Naive thymus-derived CD4-positive, alpha-beta T cell (primary cell): ENCODE results near the gene ARHGAP6. TPM values are rescaled to one million over a fixed set of nuclear protein-coding genes. Genes with fewer than 3 reads are reported as not detected.
"Not testable (repeated sequence)": the region's sequence is repeated elsewhere in the genome, so short reads cannot be mapped to it uniquely, and the experiment has no call there.

Experiments
- ATAC-seq: fragments of 150-1000 bp; cut with Tn5 transposase; 2 replicates; pipeline ENCODE4 v1.10.0; 2021; ENCODE audit warnings: mild to moderate bottlenecking, moderate library complexity
- CTCF ChIA-PET: fragments of 350-600 bp; sonication (Branson Sonifier 250); formaldehyde crosslinking; loops from one replicate; lab custom pipeline; 2021; ENCODE audit warnings: antibody characterized with exemption; lab: Charles Lee
- POLR2A ChIA-PET: fragments of 350-600 bp; sonication (Branson Sonifier 250); formaldehyde crosslinking; loops from one replicate; lab custom pipeline; 2021; ENCODE audit warnings: antibody characterized with exemption, inconsistent platforms; lab: Charles Lee
- DNase-seq, 9 donors: peaks; one replicate each; pipeline versions ENCODE4 v3.0.0 to v3.0.0-alpha.2; 2020 to 2022; ENCODE audit warnings: mixed read lengths in 1 of 9
- H3K27ac ChIP-seq: one replicate; pipeline ENCODE4 v1.7.0; 2013; ENCODE audit warnings: mild to moderate bottlenecking, low read depth, low read length, moderate library complexity
- H3K27me3 ChIP-seq, 2 donors: one replicate each; pipeline ENCODE4 v1.7.0; 2013; ENCODE audit warnings: low read length in 2 of 2, mild to moderate bottlenecking in 2 of 2, moderate library complexity in 2 of 2; ENCODE audit not compliant: control insufficient read depth in 2 of 2, insufficient read depth in 2 of 2
- H3K36me3 ChIP-seq, 3 experiments: 1 replicate in 2 of 3; 2 replicates in 1 of 3; pipeline ENCODE4 v1.7.0; 2013; ENCODE audit warnings: low read length in 3 of 3, mild to moderate bottlenecking in 3 of 3, moderate library complexity in 1 of 3; ENCODE audit not compliant: insufficient read depth in 3 of 3, control insufficient read depth in 2 of 3
- H3K4me1 ChIP-seq, 2 donors: one replicate each; pipeline ENCODE4 v1.7.0; 2013; ENCODE audit warnings: low read length in 2 of 2, mild to moderate bottlenecking in 2 of 2, moderate library complexity in 1 of 2; ENCODE audit not compliant: control insufficient read depth in 2 of 2, insufficient read depth in 2 of 2
- H3K4me3 ChIP-seq: 2 replicates; pipeline ENCODE4 v1.7.0; 2013; ENCODE audit warnings: mild to moderate bottlenecking, low read length
- H3K9me3 ChIP-seq, 3 experiments: 1 replicate in 2 of 3; 2 replicates in 1 of 3; pipeline ENCODE4 v1.7.0; 2013; ENCODE audit warnings: low read length in 3 of 3; ENCODE audit not compliant: control insufficient read depth in 2 of 3
- H3K27ac Mint-ChIP-seq, 9 donors: one replicate each; pipeline ENCODE4 v1.8.0; 2020 to 2022; ENCODE audit warnings: mixed read lengths in 9 of 9, mild to moderate bottlenecking in 8 of 9, moderate library complexity in 5 of 9, inconsistent platforms in 2 of 9
- H3K27me3 Mint-ChIP-seq, 5 donors: one replicate each; pipeline ENCODE4 v1.8.0; 2021 to 2022; ENCODE audit warnings: mixed read lengths in 5 of 5, mild to moderate bottlenecking in 1 of 5
- H3K36me3 Mint-ChIP-seq, 5 donors: one replicate each; pipeline ENCODE4 v1.8.0; 2020 to 2022; ENCODE audit warnings: mixed read lengths in 5 of 5, mild to moderate bottlenecking in 3 of 5, inconsistent platforms in 1 of 5
- H3K4me1 Mint-ChIP-seq, 7 donors: one replicate each; pipeline ENCODE4 v1.8.0; 2020 to 2022; ENCODE audit warnings: mixed read lengths in 7 of 7, mild to moderate bottlenecking in 3 of 7, inconsistent platforms in 1 of 7
- H3K4me3 Mint-ChIP-seq, 10 donors: one replicate each; pipeline ENCODE4 v1.8.0; 2020 to 2022; ENCODE audit warnings: mild to moderate bottlenecking in 10 of 10, mixed read lengths in 10 of 10, moderate library complexity in 6 of 10, inconsistent platforms in 2 of 10
- H3K9me3 Mint-ChIP-seq, 11 donors: one replicate each; pipeline ENCODE4 v1.8.0; 2020 to 2022; ENCODE audit warnings: mixed read lengths in 11 of 11, mild to moderate bottlenecking in 4 of 11, inconsistent platforms in 1 of 11, moderate library complexity in 1 of 11
- intact Hi-C, 2 donors: fragments of 100-400 bp; cut with micrococcal nuclease; formaldehyde crosslinking; loops; one replicate each; pipeline ENCODE4 v1.15.1; 2023
- polyA plus RNA-seq, 2 donors: library from polyadenylated mRNA; unstranded; fragments of 300-500 nt; fragmentation: Illumina TruSeq; gene quantifications; one replicate each; pipeline ENCODE4 v1.2.3, GENCODE V29; 2021
- total RNA-seq, 6 experiments: library from RNA in 5 of 6; stranded (reverse) in 5 of 6; gene quantifications; 1 replicate in 5 of 6; 2 replicates in 1 of 6; pipeline ENCODE4 v1.2.3 and lab custom pipeline; 2021 to 2026

The ARHGAP6 gene
- total and polyA plus RNA-seq, 7 experiments from 2014 or later = 0.11 to 0.83 TPM; not detected in 5

DNA sequence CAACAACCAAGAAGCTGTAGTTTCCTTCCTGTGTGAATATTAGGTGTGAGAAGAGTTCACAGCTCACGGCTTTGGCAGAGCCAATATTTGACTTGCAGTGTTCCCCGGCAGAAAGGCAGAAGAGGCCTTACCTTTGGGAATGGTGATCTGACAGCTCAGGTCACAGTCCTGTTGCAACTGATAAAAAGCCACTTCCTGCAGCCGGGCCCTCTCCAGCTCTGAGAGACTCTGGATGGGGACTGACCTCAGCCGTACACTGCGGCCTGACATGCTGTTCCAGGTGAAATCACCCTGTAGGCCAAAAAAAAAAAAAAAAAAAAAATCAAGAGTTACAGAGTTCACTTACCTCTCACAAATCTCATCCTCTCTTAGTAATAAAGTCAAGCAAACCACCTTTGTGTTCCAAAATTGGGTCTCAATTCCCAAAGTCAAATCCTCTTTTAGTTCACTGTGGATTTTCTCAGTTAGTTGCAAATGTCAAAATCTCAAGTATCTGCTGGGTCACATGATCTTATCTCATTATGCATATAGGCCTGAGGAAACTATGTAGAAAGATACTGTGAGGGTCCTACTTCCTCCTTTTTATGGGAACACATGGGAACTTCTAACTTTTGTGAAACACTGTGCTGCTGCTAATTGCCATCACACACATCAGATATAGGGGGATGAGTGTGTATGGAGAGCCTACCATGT lies 411.2 kb downstream of the ARHGAP6 start:
- Mint-ChIP-seq H3K4me1 (no peaks in the 10 kb centered on the region), H3K36me3 (no peaks in the 10 kb centered on the region), H3K27ac (no peak overlapping the region), H3K9me3 (peaks cover 0 to 3% (median 0%) of the 10 kb centered on the region in 11 donors), H3K27me3 (peaks cover 0 to 5% (median 0%) of the 10 kb centered on the region in 5 donors), H3K4me3 (no peak overlapping the region)
- H3K27me3 ChIP-seq = no peaks in the 10 kb centered on the region
- intact Hi-C loops = no loop called here
- ChIA-PET POLR2A (no interaction called here), CTCF (no interaction called here)
- ATAC-seq = no peak
- no peaks in the 10 kb centered on the region for H3K9me3 ChIP-seq
- H3K27ac ChIP-seq = no peak overlapping the region
- H3K36me3 ChIP-seq = no peaks in the 10 kb centered on the region
- H3K4me3 ChIP-seq = no peak overlapping the region
- no peak for DNase-seq
- no peaks in the 10 kb centered on the region for H3K4me1 ChIP-seq

DNA sequence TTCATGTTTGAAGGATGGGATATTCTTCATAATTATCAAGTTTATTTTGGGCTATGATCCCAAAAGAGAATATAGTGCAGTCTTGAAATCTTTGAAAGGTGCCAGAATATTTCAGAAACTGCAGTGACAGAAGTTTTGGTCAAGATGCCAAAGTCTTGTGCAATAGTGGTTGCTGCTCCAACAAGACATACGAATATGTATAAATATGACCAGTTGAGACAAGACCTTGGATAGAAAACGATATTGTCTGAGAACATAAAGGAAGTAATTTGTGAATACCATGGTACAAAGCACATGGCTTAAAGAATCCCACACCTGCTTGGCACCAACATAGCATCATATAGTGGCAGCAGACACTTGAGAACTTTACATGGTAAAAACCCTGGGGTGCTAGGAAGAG lies 421.1 kb downstream of the ARHGAP6 start:
- no peak for ATAC-seq
- Mint-ChIP-seq H3K4me3 (no peak overlapping the region), H3K27ac (no peak overlapping the region)

DNA sequence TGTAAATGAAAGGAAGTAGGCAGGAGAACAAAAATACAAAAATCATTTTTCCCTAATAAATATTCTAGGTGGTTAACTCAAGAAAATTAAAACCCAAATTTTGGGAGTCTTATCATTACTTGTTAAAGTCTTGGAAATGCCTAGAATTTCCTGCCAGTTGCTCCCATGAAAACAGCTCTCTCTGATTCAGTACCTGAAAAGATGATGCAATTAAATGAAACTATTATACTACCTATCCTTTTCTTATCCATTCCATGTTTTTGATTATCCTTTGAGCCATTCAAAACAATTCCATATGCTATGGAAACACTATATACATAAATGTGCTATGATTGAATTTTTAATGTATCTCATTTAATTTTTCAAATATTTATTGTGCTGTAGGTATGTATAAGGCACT lies 423.0 kb downstream of the ARHGAP6 start:
- intact Hi-C loops = no loop called here
- Histone ChIP-seq H3K27me3 (no peaks in the 10 kb centered on the region), H3K4me1 (no peaks in the 10 kb centered on the region), H3K4me3 (no peak overlapping the region), H3K36me3 (no peaks in the 10 kb centered on the region), H3K9me3 (no peaks in the 10 kb centered on the region), H3K27ac (no peak overlapping the region)
- Mint-ChIP-seq H3K4me3 (no peak overlapping the region), H3K27ac (no peak overlapping the region), H3K4me1 (no peaks in the 10 kb centered on the region), H3K36me3 (no peaks in the 10 kb centered on the region), H3K9me3 (peaks cover 0 to 3% (median 0%) of the 10 kb centered on the region in 11 donors), H3K27me3 (peaks cover 0 to 8% (median 0%) of the 10 kb centered on the region in 5 donors)
- DNase-seq (no peak), ATAC-seq (no peak)
- POLR2A ChIA-PET = no interaction called here
- CTCF ChIA-PET = no interaction called here

More for the DNA sequence above, 421.1 kb downstream of the ARHGAP6 start:
- Mint-ChIP-seq H3K27me3 (peaks cover 0 to 8% (median 0%) of the 10 kb centered on the region in 5 donors), H3K9me3 (peaks cover 0 to 5% (median 0%) of the 10 kb centered on the region in 11 donors), H3K4me1 (no peaks in the 10 kb centered on the region), H3K36me3 (no peaks in the 10 kb centered on the region)
- no peak for DNase-seq
- POLR2A ChIA-PET = no interaction called here
- Histone ChIP-seq H3K4me1 (no peaks in the 10 kb centered on the region), H3K27ac (no peak overlapping the region), H3K9me3 (no peaks in the 10 kb centered on the region), H3K36me3 (no peaks in the 10 kb centered on the region), H3K27me3 (no peaks in the 10 kb centered on the region), H3K4me3 (no peak overlapping the region)
- CTCF ChIA-PET = no interaction called here
- intact Hi-C loops = no loop called here

DNA sequence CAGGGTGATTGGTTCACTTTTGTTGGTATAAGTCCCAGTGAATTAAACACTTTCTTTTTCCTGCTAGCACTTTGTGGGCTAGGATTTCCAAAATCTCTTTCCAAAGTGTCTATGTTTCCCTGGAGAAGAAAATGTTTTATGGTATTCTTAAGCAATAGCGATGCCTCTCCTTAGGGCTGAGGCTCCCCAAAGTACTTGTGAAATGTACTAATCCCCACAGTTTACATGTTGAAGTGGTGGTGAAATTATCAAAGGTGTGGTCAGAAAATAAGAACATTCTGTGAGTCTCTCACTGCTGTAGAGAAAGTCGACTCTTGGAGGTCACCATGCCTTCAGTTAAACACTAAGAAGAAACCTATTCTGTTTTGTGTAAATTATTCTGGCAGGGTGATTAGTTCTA lies 424.0 kb downstream of the ARHGAP6 start:
- no peak overlapping the region for H3K4me3 Mint-ChIP-seq
- Histone ChIP-seq H3K4me1 (no peaks in the 10 kb centered on the region), H3K27ac (no peak overlapping the region), H3K9me3 (no peaks in the 10 kb centered on the region), H3K36me3 (no peaks in the 10 kb centered on the region), H3K27me3 (no peaks in the 10 kb centered on the region), H3K4me3 (no peak overlapping the region)
- no peaks in the 10 kb centered on the region for H3K36me3 Mint-ChIP-seq
- H3K27me3 Mint-ChIP-seq = peaks cover 0 to 8% (median 0%) of the 10 kb centered on the region in 5 donors
- ChIA-PET CTCF (no interaction called here), POLR2A (no interaction called here)
- H3K9me3 Mint-ChIP-seq = peaks cover 0 to 3% (median 0%) of the 10 kb centered on the region in 11 donors
- no peak for DNase-seq
- no peaks in the 10 kb centered on the region for H3K4me1 Mint-ChIP-seq
- intact Hi-C loops = no loop called here
- H3K27ac Mint-ChIP-seq = no peak overlapping the region
- ATAC-seq = no peak

DNA sequence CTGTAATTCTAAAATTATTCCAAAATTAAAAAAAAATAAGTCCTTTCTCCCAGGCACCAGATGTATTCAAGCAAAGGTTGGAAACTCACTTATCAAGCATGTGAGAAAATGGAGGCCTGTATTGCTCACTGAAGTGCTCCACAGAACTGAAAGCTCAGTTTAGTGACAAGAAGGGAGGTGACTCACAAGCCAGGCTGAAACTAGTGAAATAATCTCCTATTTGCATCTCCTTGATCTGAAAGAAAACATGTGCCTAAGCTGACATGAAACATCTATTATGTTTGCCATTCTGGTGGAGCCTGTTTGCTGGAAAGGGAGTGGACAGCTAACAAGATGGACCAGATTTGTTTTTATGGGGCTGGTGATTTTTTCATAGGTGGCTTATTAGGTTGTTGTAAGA lies 426.5 kb downstream of the ARHGAP6 start:
- no peaks in the 10 kb centered on the region for H3K36me3 Mint-ChIP-seq
- POLR2A ChIA-PET = no interaction called here
- Histone ChIP-seq H3K4me1 (no peaks in the 10 kb centered on the region), H3K27ac (no peak overlapping the region), H3K4me3 (no peak overlapping the region), H3K9me3 (no peaks in the 10 kb centered on the region), H3K36me3 (no peaks in the 10 kb centered on the region), H3K27me3 (no peaks in the 10 kb centered on the region)
- no peaks in the 10 kb centered on the region for H3K4me1 Mint-ChIP-seq
- no peak for ATAC-seq
- CTCF ChIA-PET = no interaction called here
- peaks cover 0 to 4% (median 0%) of the 10 kb centered on the region in 11 donors for H3K9me3 Mint-ChIP-seq
- no peak for DNase-seq
- no peak overlapping the region for H3K4me3 Mint-ChIP-seq
- H3K27me3 Mint-ChIP-seq = peaks cover 0 to 4% (median 0%) of the 10 kb centered on the region in 5 donors
- no peak overlapping the region for H3K27ac Mint-ChIP-seq
- intact Hi-C loops = no loop called here

DNA sequence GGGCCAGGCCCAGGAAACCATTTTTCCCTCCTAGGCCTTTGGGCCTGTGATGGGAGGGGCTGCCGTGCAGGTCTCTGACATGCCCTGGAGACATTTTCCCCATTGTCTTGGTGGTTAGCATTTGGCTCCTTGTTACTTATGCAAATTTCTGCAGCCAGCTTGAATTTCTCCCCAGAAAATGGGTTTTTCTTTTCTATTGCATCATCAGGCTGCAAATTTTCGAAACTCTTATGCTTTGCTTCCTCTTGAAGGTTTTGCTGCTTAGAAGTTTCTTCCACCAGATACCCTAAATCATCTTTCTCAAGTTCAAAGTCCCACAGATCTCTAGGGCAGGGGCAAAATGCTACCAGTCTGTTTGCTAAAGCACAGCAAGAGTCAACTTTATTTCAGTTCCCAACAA lies 430.3 kb downstream of the ARHGAP6 start:
- H3K27ac Mint-ChIP-seq, DNase-seq, H3K4me1 Mint-ChIP-seq, H3K9me3 Mint-ChIP-seq, H3K9me3 ChIP-seq, H3K36me3 ChIP-seq, H3K4me1 ChIP-seq, POLR2A ChIA-PET, H3K4me3 Mint-ChIP-seq, intact Hi-C loops, H3K27me3 ChIP-seq, ATAC-seq, H3K36me3 Mint-ChIP-seq, H3K27me3 Mint-ChIP-seq, H3K27ac ChIP-seq, H3K4me3 ChIP-seq, CTCF ChIA-PET: not testable (repeated sequence)

DNA sequence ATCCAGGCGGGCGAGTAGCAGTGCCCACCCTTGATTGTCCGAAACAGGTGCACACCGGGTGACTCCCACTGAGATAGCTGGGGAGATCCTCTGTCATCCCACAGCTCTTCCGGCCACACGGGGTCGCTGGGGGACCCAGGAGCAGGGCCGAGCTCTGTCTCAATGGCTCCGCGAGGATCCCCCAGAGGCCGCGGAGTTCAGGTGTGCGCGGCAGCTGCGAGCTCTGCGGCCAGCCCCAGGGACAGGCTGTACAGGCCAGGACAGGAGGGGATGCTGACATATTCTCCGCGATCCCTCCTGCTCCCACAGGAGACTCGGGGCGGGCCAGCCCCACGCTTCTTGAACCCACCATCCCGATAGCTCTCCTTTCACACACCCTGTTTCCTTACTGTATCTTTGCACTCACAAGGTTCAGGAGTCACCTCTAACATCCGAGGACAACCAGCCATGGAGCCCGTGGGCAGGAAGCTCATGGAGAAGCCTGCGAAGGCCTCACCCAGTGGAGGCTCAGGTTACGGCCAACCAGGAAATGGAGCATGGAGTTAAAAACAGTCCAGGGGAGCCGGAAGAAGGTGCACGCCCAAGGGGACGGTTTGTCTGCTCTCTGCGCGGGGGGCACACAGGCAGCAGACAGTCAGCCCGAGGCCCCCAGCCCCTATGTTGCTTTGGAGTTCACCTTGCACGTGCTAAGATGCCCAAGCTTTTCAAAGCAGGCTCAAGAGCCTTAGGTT lies 450.4 kb downstream of the ARHGAP6 start:
- Histone ChIP-seq H3K36me3 (no peaks in the 10 kb centered on the region), H3K27ac (no peak overlapping the region), H3K27me3 (no peaks in the 10 kb centered on the region), H3K4me3 (no peak overlapping the region), H3K4me1 (no peaks in the 10 kb centered on the region), H3K9me3 (no peaks in the 10 kb centered on the region)
- CTCF ChIA-PET = no interaction called here
- H3K4me3 Mint-ChIP-seq = no peak overlapping the region
- ATAC-seq (no peak), DNase-seq (no peak)
- H3K27ac Mint-ChIP-seq = no peak overlapping the region
- intact Hi-C loops = no loop called here
- no peaks in the 10 kb centered on the region for H3K36me3 Mint-ChIP-seq
- no peaks in the 10 kb centered on the region for H3K4me1 Mint-ChIP-seq
- no peaks in the 10 kb centered on the region for H3K27me3 Mint-ChIP-seq
- POLR2A ChIA-PET = no interaction called here
- H3K9me3 Mint-ChIP-seq = peaks cover 0 to 20% (median 2%) of the 10 kb centered on the region in 11 donors
